ENCODE data around the gene KLF7.
A peak's percentile ranks its signal among the peaks of the same experiment; 100 is the strongest.

DNA sequence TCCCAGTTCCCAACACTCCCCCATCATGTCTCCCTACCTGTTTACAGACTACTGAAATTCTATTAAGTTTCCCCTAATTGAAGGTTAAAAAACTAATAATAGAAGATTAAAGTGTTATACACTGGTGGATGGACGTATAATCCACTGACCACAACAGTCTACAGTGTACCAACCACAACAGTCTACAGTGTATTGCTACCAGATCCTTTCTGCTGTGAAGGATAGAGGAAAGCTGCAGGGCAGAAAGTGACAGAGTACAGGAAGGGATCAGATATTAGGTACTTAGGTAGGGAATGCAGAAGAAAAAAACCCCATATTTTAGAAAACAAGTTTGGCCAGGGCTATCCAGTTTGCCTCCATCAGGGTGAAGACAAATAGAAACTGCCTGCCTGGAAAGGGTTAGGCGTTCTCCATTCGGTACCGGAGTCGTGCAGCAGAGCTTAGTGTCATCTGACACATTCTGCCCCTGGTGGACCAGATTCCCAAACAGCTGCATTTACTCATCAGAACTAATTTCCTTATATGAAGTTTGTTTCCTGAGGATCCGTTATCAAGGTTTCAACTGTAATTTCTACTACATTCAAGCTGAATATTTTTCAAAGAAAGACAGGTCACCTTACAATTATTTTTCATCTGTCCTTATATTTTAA, 49.9 kb downstream of the KLF7 start:
- TF ChIP-seq, protein P1, sequence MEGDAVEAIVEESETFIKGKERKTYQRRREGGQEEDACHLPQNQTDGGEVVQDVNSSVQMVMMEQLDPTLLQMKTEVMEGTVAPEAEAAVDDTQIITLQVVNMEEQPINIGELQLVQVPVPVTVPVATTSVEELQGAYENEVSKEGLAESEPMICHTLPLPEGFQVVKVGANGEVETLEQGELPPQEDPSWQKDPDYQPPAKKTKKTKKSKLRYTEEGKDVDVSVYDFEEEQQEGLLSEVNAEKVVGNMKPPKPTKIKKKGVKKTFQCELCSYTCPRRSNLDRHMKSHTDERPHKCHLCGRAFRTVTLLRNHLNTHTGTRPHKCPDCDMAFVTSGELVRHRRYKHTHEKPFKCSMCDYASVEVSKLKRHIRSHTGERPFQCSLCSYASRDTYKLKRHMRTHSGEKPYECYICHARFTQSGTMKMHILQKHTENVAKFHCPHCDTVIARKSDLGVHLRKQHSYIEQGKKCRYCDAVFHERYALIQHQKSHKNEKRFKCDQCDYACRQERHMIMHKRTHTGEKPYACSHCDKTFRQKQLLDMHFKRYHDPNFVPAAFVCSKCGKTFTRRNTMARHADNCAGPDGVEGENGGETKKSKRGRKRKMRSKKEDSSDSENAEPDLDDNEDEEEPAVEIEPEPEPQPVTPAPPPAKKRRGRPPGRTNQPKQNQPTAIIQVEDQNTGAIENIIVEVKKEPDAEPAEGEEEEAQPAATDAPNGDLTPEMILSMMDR (conservative IDR thresholded peaks at IDR 0.05 in 1 of 2, IDR thresholded peaks at IDR 0.05 in 1 of 2; ENCODE audit: low read depth in 1 of 2, low read length in 2 of 2), result peak; percentile 6 to 25
- TF ChIP-seq EZH2 (IDR thresholded peaks at IDR 0.05; ENCODE audit: low read length, missing control alignments), result no peak

Data from fibroblast of lung (primary cell).